HCT116 (cell line): ENCODE results near the gene RIMS4.

Experiments used
- CTCF ChIP-seq, 3 experiments: fragments of 200-600 bp in 1 of 3; sonication (generic) in 1 of 3; IDR thresholded peaks in 2 of 3; conservative IDR thresholded peaks in 1 of 3; 2 replicates each; pipeline ENCODE4 v1.5.1; 2012 to 2017; ENCODE audit warnings: low read depth in 2 of 3, low read length in 2 of 3, antibody characterized with exemption in 1 of 3, borderline replicate concordance in 1 of 3, control low read depth in 1 of 3, mild to moderate bottlenecking in 1 of 3, mixed read lengths in 1 of 3, mixed run types in 1 of 3, moderate library complexity in 1 of 3; ENCODE audit not compliant: insufficient read depth in 1 of 3
- EZH2 ChIP-seq: fragments of 200-600 bp; sonication (generic); IDR thresholded peaks from 2 replicates; pipeline ENCODE4 v1.6.1; 2017; ENCODE audit warnings: antibody characterized with exemption, mixed run types
- EZH2phosphoT487 ChIP-seq: fragments of 200-600 bp; IDR thresholded peaks from 2 replicates; pipeline ENCODE4 v1.6.1; 2018; ENCODE audit warnings: antibody characterized with exemption, borderline replicate concordance
- SP1 ChIP-seq: IDR thresholded peaks from 2 replicates; pipeline ENCODE4 v1.6.1; 2012; ENCODE audit warnings: low read depth
- TCF7L2 ChIP-seq: IDR thresholded peaks from 2 replicates; pipeline ENCODE4 v1.7.0; 2011; ENCODE audit warnings: borderline replicate concordance, inconsistent platforms; ENCODE audit not compliant: insufficient read depth, insufficient read length; ENCODE audit errors: extremely low read depth

GRCh38 chr20:44762466-44763140, 47.7 kb downstream of the RIMS4 start:
- TF ChIP-seq EZH2 (no peak), EZH2phosphoT487 (no peak), CTCF (IDR thresholded peaks at IDR 0.05 in 2 of 3, conservative IDR thresholded peaks at IDR 0.05 in 1 of 3; ENCODE audit: borderline replicate concordance in 1 of 3, insufficient read depth in 1 of 3, low read depth in 2 of 3, low read length in 2 of 3) (no peak), SP1 (no peak), TCF7L2 (no peak)
